GM21528 (cell line): ENCODE data around the gene RAB17.

Experiments
- ATAC-seq: cut with Tn5 transposase; IDR thresholded peaks from one replicate; pipeline ENCODE4 v1.9.1; 2021; ENCODE audit warnings: mild to moderate bottlenecking, moderate library complexity; ENCODE audit not compliant: unreplicated experiment, low FRiP score

RAB17 gene

DNA sequence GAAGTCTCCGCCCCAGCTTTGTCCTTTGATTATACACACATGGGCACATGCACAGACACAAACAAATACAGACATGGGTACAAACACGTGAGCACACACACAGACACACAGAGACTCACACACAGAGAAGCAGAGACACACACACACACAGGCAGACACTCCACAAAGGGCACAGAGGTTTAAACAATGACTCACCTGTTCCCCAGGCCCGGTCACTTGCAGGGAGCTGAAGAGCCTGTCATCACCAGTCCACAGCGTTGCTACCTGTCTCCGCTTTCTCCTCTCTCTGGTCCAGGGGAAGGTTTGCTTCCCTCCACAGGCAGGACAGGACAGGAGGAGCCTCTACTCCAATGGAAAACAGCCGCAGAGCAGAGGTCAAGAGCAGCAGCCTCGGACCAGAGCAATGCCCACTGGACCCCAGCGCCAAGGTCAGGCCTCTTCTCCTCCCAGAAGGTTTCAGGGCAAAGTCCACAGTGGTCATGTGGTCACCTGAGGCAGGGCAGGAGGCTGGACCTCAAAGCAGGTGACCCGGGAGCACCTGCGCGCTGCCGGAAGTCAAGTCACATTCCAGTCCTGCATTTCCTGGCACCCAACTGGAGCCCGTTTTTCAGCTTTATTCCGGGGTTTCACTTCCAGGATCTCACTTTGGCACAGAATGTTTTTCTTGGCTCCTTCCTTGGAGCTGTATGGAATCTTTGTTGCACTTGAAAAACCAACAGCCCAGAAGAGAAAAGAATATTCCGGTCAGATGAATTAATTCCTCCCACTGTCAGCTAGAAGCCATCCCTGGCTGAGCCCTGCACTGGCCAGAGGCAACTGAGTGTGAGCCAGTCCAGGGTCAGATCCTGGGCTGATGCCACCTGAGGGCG is at the start of gene RAB17:
Gene RAB17 (minus strand): TSS at position 463 of the 869 bp plus-strand sequence. CDS start 4,580 bp downstream, outside the sequence.
- no peak for ATAC-seq

DNA sequence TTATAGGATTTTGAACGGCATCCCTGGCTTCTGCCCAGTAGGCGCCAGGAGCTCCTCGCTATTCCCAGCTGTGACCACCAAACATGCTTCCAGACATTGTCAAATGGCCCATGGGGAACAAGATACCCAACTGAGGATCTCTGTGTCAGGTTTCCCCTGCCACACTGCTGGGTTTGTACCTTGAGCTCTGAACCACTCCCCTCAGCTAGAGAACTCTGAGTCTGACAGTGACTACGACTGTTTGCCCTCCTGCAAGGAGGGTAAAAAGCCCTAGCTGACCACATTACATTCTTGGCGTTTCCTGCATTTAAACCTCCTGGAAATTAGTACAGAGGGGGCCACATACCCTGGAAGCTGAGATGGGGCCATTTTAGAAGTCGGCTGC is 49.3 kb upstream of the RAB17 start:
- ATAC-seq = no peak

DNA sequence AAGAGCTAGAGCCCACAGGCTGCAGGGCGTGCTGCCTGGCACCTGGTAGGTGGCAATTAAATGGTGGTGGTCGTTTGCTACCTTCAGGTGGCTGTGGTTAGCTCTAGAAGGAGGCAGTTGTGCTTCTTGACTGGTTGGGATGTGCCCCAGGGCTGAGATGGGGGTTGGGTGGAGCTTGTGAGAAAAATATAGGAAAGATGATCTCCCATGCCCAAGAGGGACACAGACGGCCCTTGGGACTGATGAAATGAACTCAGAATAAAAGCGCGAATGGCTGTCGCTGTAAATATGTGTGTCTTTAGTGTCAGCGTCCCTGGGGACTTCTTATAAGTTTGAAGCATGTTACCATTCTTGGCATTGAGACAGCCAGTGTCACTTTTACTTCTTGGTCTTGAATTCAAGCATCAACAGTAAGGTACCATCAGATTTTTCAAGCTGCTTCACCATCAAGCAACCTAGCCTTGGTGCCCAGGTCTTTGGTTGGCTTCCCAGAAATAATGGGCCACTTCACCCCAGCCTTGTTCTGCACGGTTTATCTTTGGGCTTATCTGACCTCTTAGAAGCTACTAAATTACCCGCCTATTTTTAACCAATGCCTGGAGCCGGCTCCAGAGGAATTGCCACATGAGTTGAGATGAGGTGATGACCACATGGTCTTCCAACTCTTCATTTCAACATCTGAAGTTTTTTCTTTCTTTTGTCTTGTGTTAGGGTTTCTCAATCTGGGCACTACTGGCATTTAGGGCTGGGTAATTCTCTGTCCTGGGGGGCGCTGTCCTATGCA is 48.7 kb upstream of the RAB17 start:
- ATAC-seq = no peak

DNA sequence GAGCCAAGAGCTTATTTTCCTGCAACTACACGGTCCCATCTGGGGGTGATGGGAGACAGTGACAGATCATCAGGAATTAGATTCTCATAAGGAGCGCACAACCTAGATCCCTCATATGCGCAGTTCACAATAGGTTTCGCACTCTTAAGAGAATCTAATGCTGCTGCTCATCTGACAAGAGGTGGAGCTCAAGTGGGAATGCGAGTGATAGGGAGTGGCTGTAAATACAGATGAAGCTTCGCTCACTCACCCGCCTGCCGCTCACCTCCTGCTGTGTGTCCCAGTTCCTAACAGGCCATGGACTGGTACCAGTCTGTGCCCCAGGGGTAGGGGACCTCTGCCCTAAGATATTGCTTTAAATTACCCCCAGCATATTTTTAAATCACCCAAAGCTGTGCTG is 47.6 kb upstream of the RAB17 start:
- no peak for ATAC-seq

DNA sequence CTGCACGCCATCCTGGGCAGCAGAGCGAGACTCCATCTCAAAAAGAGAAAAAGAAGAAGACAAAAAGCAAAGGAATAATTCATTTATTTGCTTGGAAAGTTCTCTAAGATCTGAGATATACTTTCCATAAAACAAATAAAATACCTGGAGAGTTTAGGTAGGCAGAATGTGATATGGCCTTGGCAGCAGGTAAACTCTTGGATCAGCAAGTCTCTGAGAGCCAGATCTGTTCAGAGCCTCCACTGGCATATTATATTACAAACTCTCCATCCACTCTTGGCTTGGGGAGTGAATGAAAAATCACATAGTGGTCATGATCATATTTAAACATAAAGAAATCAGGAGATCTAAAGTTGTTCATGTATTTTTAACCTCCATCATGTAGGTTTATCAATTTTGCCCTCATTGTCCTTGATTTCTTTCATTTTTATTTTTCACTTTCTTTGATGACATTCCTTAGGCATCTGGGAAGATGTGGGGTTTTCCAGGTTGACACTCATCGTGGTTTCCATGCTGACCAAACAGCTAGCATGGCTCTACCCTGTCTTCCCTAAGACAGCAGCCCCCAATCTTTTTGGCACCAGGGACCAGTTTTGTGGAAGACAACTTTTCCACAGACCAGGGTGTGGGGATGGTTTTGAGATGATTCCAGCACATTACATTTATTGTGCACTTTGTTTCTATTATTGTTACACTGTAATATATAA is 47.0 kb upstream of the RAB17 start:
- ATAC-seq = no peak

GRCh38 chr2:237636578-237636977 is 46.0 kb upstream of the RAB17 start:
- ATAC-seq = no peak

GRCh38 chr2:237633061-237633561 is 42.6 kb upstream of the RAB17 start:
- ATAC-seq = no peak

GRCh38 chr2:237631801-237632585 is 41.5 kb upstream of the RAB17 start:
- no peak for ATAC-seq

- no peak for ATAC-seq
Measured at GRCh38 chr2:237631007-237631785, 40.7 kb upstream of the RAB17 start.

GRCh38 chr2:237630216-237631000 is 39.9 kb upstream of the RAB17 start:
- ATAC-seq = no peak

DNA sequence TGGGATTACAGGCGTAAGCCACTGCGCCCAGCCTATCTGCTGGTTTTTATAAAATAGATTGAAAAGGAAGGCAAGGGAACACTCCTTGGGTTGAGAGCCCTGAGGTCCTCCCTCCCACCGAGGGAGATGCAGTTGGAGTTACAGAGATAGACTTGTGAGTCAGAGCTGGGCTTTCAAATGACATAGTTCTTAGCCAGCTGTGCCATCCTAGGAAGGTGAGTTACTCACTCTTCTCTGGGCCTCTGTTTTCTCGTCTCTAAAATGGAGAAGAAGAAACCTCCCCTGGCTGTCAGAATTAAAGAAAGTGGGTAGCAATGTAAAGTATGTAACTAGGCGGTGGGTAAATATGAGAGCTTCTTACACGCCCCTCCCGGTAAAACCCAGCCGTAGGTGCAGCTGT is 39.2 kb upstream of the RAB17 start:
- no peak for ATAC-seq

- no peak for ATAC-seq
Measured at GRCh38 chr2:237629188-237629534, 38.6 kb upstream of the RAB17 start.

DNA sequence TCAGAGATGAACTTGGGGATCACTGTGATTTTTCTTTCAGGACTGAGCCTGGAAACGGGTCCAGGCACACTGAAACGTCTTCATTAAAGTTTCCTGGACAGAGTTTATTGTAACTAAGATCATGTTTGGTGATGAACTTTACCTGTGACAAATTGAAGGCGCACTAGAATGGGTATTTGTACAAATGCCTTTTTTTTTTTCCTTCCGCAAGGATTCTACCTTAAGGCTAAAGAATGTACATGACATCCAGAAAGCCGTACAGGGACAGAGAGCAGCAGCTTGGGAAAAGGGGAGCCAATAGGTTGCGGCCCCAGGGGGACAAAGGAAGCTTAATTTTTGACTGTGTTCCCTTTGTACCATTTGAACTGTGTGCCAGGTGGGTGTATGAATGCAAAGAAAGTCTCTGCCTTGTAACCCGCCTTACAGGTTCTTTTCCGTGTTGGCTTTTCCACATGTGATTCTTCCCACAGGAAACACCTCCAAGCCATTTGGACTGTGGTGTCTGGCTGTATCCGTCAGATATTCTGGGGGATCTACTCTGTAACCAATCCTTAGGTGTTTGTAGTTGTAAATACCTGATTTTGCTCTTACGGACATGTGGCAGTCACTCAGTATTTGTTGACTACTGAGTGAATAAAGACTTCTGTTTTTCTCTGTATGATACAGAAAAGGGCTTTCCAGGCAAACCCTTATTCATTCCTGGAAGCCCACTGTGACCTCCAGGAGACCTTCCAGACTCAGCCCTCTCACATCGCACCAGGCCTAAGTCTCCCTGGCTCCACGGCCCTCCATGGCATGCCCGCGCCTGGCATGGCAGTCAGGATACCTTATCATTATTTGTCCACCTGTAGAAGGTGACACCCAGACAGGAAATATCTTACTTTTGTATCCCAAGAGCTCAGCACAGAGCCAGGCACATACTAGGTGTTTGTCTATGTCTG is 38.0 kb upstream of the RAB17 start:
- ATAC-seq = no peak

DNA sequence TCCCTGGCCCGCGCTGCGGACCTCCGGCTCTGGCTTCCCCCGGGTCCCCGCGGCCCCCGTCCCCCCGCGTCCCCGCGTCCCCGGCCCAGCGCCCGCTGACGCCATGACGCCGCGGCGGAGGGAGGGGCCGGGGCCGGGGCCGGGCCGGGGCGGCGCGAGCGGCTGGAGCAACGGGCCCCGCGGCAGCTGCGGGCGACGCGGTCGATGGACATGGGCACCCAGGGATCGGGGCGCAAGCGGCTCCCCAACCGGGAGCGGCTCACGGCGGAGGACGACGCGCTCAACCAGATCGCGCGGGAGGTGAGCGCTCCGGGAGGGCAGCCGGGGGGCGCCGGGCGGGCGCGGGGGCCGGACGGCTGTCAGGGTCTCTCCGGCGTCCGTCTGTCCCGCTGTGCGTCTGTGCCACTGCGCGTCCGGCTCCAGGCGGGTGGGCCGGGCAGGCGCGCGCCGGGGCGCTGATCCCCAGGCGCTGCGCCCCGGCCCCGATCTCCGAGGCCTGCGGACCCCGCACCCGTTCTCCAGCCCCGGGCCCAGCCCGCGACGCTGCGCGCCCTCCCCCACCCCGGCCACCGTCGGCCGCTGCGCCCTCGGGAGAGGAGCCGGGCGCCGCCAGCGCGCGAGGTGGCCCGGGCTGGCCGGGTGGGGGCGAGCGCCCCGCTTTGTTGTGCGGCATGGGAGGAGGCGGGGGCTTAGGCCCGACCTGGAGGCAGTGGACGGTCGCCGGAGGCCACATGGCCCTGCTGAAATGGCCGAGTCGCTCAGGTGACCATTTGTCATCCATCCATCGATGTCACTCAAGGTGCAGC is 37.1 kb upstream of the RAB17 start, which contains the start of gene LRRFIP1:
Gene LRRFIP1 (plus strand): TSS at position 147 of the 806 bp plus-strand sequence. CDS start 58 bp downstream, at position 205.
- no peak for ATAC-seq

GRCh38 chr2:237626813-237627440 is 36.4 kb upstream of the RAB17 start:
- ATAC-seq = no peak

DNA sequence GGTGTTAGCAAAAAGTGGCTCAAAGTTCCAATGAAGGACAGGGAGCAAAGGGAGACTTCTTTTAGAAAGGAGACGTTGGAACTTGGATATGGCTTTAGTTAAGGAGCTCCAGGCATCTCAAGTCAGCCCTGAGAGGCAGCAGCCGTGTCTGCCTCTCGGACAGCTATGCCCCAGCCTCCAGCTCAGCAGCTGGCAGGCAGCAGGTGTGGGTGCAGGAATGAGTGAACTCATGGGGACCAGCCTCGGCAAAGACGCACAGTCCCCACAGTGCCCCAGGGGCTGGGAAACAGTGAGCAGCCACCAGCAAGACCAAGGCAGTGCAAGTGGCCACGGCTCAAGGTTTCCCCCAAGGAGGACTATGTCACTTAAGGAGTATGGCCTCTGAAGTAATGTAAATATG is 35.2 kb upstream of the RAB17 start:
- ATAC-seq = no peak
